ENCODE measurements around the gene PHF2.

The PHF2 gene

GRCh38 chr9:93701494-93702218 is 125.3 kb downstream of the PHF2 start:
- DNase-seq, result no peak
- TF ChIP-seq POLR2A (IDR thresholded peaks at IDR 0.05; ENCODE audit: low read length) (no peak), GATA1 (IDR thresholded peaks at IDR 0.05; ENCODE audit: low read depth, low read length) (no peak)

GRCh38 chr9:93702261-93702660 is 125.9 kb downstream of the PHF2 start:
- no peak for TF ChIP-seq GATA1 (IDR thresholded peaks at IDR 0.05; ENCODE audit: low read depth, low read length)
- no peak for TF ChIP-seq POLR2A (IDR thresholded peaks at IDR 0.05; ENCODE audit: low read length)
- no peak for DNase-seq

GRCh38 chr9:93708289-93708986 is 132.1 kb downstream of the PHF2 start:
- no peak for TF ChIP-seq POLR2A (IDR thresholded peaks at IDR 0.05; ENCODE audit: low read length)
- no peak for TF ChIP-seq GATA1 (IDR thresholded peaks at IDR 0.05; ENCODE audit: low read depth, low read length)
- DNase-seq, result no peak

DNA sequence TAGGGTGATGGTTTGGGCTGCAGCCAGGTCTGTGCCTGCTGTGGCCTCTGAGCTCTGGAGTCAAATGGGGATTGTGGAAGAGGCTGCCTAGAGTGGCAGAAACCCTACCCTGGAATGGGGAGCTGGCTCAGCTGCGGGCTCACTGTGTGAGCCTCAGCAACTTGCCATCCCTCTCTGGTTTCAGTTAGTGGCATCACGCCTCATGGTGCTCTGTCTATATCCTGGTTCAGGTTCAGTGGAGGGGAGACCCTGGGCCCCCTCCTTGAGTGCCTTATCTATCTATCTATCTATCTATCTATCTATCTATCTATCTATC is 132.6 kb downstream of the PHF2 start:
- DNase-seq, result no peak
- no peak for TF ChIP-seq GATA1 (IDR thresholded peaks at IDR 0.05; ENCODE audit: low read depth, low read length)
- TF ChIP-seq POLR2A (IDR thresholded peaks at IDR 0.05; ENCODE audit: low read length), result no peak

- peak in 1 of 2 experiments; percentile 31 for DNase-seq
These were observed 133.4 kb downstream of the PHF2 start for GRCh38 chr9:93709600-93710369.

DNA sequence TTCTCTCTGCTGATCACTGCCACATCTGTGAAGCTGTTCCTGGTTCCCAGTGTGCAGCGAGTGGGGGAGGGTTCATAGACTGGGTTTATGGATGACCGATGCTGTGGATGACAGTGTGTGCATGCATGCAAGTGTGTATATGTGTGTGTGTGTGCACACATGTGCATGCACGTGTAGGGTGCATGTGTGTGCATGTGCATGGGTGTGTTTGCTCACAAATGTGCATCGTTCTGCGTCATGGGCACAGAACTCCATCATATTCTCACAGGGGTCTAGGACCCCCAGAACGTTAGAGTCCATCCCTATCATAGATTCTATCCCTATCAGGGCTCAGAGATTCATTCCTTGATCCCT is 134.0 kb downstream of the PHF2 start:
- no peak for TF ChIP-seq GATA1 (IDR thresholded peaks at IDR 0.05; ENCODE audit: low read depth, low read length)
- no peak for DNase-seq

More at GRCh38 chr9:93709600-93710369, 133.4 kb downstream of the PHF2 start:
- TF ChIP-seq POLR2A (IDR thresholded peaks at IDR 0.05; ENCODE audit: low read length) (no peak), GATA1 (IDR thresholded peaks at IDR 0.05; ENCODE audit: low read depth, low read length) (no peak)

- DNase-seq, result no peak
- TF ChIP-seq GATA1 (IDR thresholded peaks at IDR 0.05; ENCODE audit: low read depth, low read length), result no peak
- TF ChIP-seq POLR2A (IDR thresholded peaks at IDR 0.05; ENCODE audit: low read length), result no peak
These were observed 134.6 kb downstream of the PHF2 start for GRCh38 chr9:93711002-93711401.

GRCh38 chr9:93712896-93713295 is 136.5 kb downstream of the PHF2 start:
- no peak for DNase-seq
- TF ChIP-seq POLR2A (IDR thresholded peaks at IDR 0.05; ENCODE audit: low read length) (no peak), GATA1 (IDR thresholded peaks at IDR 0.05; ENCODE audit: low read depth, low read length) (no peak)

GRCh38 chr9:93713716-93714115 is 137.3 kb downstream of the PHF2 start:
- DNase-seq, result no peak
- TF ChIP-seq GATA1 (IDR thresholded peaks at IDR 0.05; ENCODE audit: low read depth, low read length), result no peak

DNA sequence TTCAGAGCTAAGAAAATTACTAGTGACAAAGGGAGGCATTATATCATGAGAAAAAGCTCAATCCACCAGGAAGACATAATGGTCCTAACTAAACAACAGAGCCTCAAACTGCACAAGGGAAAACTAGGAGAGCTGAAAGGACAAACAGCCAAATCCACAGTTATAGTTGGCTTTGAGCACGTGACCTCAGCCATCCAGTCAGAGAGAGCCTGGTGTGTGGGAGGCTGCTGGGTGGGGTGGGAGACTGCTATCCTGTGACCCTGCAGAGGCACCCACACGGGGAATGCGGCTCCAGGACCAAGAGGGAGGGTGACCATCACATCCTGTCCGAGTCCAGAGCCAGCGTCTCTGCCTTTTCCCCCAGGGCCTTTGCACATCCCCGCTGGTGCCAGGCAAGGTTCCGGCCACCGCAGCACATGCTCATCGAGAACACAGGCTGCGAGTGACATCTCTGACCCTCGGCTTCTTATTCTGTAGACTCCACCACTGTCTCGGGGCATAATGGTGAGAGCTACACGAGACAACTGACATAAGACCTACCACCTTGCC is 145.1 kb downstream of the PHF2 start:
- DNase-seq, result no peak
- no peak for TF ChIP-seq POLR2A (IDR thresholded peaks at IDR 0.05; ENCODE audit: low read length)
- no peak for TF ChIP-seq GATA1 (IDR thresholded peaks at IDR 0.05; ENCODE audit: low read depth, low read length)

DNA sequence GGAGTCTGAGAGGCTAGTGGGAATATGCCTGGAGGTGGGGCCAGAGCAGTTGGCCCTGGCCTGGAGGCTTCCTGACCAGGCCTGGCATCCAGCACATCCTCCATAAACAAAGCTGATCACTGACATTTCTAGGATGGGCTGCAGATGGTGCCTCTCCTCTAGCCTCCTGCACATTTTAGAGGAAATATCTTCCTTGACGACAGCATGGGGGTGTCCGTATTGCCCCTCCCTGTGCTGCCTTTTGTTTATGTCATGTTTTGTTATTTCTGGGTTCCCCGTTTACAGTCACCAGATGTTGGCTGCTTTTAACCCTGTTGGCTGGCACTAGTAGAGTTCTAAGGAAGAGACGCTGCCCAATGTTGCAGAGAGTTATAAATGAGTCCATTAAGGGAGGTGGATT is 148.5 kb downstream of the PHF2 start:
- TF ChIP-seq GATA1 (IDR thresholded peaks at IDR 0.05; ENCODE audit: low read depth, low read length) (no peak), POLR2A (IDR thresholded peaks at IDR 0.05; ENCODE audit: low read length) (no peak)
- no peak for DNase-seq

DNA sequence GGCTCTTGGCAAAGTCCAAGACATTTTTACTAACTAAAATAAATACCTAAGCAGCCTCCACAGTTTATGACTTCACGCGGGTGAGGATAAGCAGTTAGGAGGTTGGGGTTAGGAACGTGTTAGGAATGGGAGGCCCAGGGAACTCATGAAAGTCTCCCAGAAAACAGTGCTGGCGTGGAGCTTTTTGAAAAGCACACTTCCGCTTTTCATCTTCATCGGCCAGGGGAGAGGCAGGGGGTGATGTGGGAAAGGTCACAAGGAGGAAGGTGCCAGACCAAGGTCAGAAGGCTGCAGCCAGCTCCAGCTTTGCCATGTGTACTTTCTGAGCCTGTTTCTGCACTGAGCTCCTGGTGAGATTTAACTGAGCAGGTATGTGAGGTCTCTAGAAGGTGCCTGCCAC is 149.0 kb downstream of the PHF2 start:
- no peak for TF ChIP-seq POLR2A (IDR thresholded peaks at IDR 0.05; ENCODE audit: low read length)
- TF ChIP-seq GATA1 (IDR thresholded peaks at IDR 0.05; ENCODE audit: low read depth, low read length), result no peak
- no peak for DNase-seq

DNA sequence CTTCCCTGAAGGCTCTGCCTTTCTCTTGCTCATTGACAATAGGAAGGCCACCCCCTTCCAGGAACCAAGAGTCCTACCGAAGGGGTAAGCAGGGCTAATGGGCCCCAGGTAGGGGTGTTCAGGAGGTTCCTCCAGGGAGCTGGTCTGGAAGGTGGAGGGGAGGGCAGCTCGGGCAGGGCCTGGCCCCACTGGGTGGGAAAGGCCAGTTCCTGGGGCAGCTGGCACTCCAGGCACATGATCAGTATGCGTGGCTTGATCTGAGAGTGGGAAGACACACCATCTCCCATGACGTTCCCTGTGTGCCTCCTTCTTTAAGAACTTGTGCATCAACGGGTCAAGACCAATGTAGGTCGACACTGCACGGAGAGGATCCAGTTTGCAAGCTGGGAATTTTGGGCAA is 149.8 kb downstream of the PHF2 start:
- no peak for TF ChIP-seq POLR2A (IDR thresholded peaks at IDR 0.05; ENCODE audit: low read length)
- no peak for TF ChIP-seq GATA1 (IDR thresholded peaks at IDR 0.05; ENCODE audit: low read depth, low read length)
- DNase-seq, result no peak
